HUES6 (cell line): Measurements from ENCODE around the gene CORO1C.

ENCODE experiments used
- H3K27ac ChIP-seq: 2 replicates; pipeline ENCODE4 v1.7.0; 2013; ENCODE audit warnings: low read depth, mild to moderate bottlenecking, low read length, inconsistent platforms
- H3K27me3 ChIP-seq: 2 replicates; pipeline ENCODE4 v1.6.1; 2013; ENCODE audit warnings: low read length; ENCODE audit not compliant: control insufficient read depth, insufficient read depth
- H3K36me3 ChIP-seq: 2 replicates; pipeline ENCODE4 v1.6.1; 2013; ENCODE audit warnings: low read length; ENCODE audit not compliant: control insufficient read depth, insufficient read depth
- H3K4me1 ChIP-seq: 2 replicates; pipeline ENCODE4 v1.6.1; 2013; ENCODE audit warnings: low read length; ENCODE audit not compliant: control insufficient read depth, insufficient read depth
- H3K4me3 ChIP-seq: 2 replicates; pipeline ENCODE4 v1.5.1; 2013; ENCODE audit warnings: low read depth, low read length
- H3K9ac ChIP-seq: one replicate; pipeline ENCODE4 v1.6.1; 2013; ENCODE audit warnings: mild to moderate bottlenecking, low read length
- H3K9me3 ChIP-seq: 2 replicates; pipeline ENCODE4 v1.6.1; 2013; ENCODE audit warnings: low read depth, low read length; ENCODE audit not compliant: control insufficient read depth, insufficient read depth

CORO1C gene

GRCh38 chr12:108599541-108599940 lies 131.8 kb downstream of the CORO1C start:
- Histone ChIP-seq H3K27me3 (no peaks in the 10 kb centered on the region), H3K4me1 (peaks cover 10% of the 10 kb centered on the region; the same call in 1 of the 2 replicates), H3K9me3 (no peaks in the 10 kb centered on the region), H3K36me3 (no peaks in the 10 kb centered on the region), H3K4me3 (no peak overlapping the region), H3K9ac (no peak overlapping the region), H3K27ac (no peak overlapping the region)

GRCh38 chr12:108598553-108599250 lies 132.6 kb downstream of the CORO1C start:
- no peak overlapping the region for H3K9ac ChIP-seq
- H3K4me3 ChIP-seq: no peak overlapping the region
- H3K9me3 ChIP-seq: no peaks in the 10 kb centered on the region
- H3K36me3 ChIP-seq: no peaks in the 10 kb centered on the region
- H3K27ac ChIP-seq: no peak overlapping the region
- H3K27me3 ChIP-seq: no peaks in the 10 kb centered on the region
- peaks cover 10% of the 10 kb centered on the region; the same call in 1 of the 2 replicates for H3K4me1 ChIP-seq

- Histone ChIP-seq H3K9me3 (no peaks in the 10 kb centered on the region), H3K27me3 (no peaks in the 10 kb centered on the region), H3K4me3 (no peak within 1 kb of the TSS; the same call in 1 of the 2 replicates), H3K4me1 (peaks cover 13% of the 10 kb centered on the region; the same call in 1 of the 2 replicates), H3K27ac (no peak within 1 kb of the TSS), H3K9ac (no peak within 1 kb of the TSS), H3K36me3 (no peaks in the 10 kb centered on the region)
Observed at GRCh38 chr12:108597559-108598471, 133.5 kb downstream of the CORO1C start, which contains the start of gene TMEM119. Gene TMEM119 (minus strand): TSS chr12:108598084. CDS start chr12:108592383, 5,701 bp downstream.

GRCh38 chr12:108596854-108597558 lies 134.3 kb downstream of the CORO1C start:
- no peaks in the 10 kb centered on the region for H3K9me3 ChIP-seq
- H3K27ac ChIP-seq: no peak overlapping the region
- H3K4me1 ChIP-seq: peaks cover 13% of the 10 kb centered on the region; the same call in 1 of the 2 replicates
- H3K9ac ChIP-seq: no peak overlapping the region
- no peak overlapping the region; the same call in 1 of the 2 replicates for H3K4me3 ChIP-seq
- H3K36me3 ChIP-seq: no peaks in the 10 kb centered on the region
- no peaks in the 10 kb centered on the region for H3K27me3 ChIP-seq

GRCh38 chr12:108595711-108596647 lies 135.3 kb downstream of the CORO1C start:
- Histone ChIP-seq H3K9ac (no peak overlapping the region), H3K4me1 (peaks cover 13% of the 10 kb centered on the region; the same call in 1 of the 2 replicates), H3K4me3 (no peak overlapping the region), H3K27ac (no peak overlapping the region), H3K9me3 (no peaks in the 10 kb centered on the region), H3K36me3 (no peaks in the 10 kb centered on the region), H3K27me3 (no peaks in the 10 kb centered on the region)
